ENCODE data around the gene DLX5. TPM values are rescaled to one million over a fixed set of nuclear protein-coding genes. Genes with fewer than 3 reads are reported as not detected.

Gene DLX5
- total RNA-seq, 2 experiments from 2014 or later: not detected

GRCh38 chr7:96998333-96998732 lies 26.3 kb downstream of the DLX5 start:
- H3K9me3 Mint-ChIP-seq: peaks cover 5% of the 10 kb centered on the region
- H3K27ac Mint-ChIP-seq: no peak overlapping the region
- H3K4me3 Mint-ChIP-seq: no peak overlapping the region
- peaks cover 8% of the 10 kb centered on the region for H3K4me1 Mint-ChIP-seq (ENCODE audit: low read depth)
- peaks cover 91% of the 10 kb centered on the region for H3K27me3 Mint-ChIP-seq
- no peak for TF ChIP-seq CTCF (IDR thresholded peaks at IDR 0.05)
- CTCF ChIA-PET: interaction anchor here (1.1 to 1.2 kb wide), 2 partner anchors 10 to 28 kb away, joined by 3 read pairs; no protein-coding TSS in a partner anchor
- intact Hi-C loops (cut with micrococcal nuclease): no loop called here
- DNase-seq (no peak), ATAC-seq (no peak)
- H3K36me3 Mint-ChIP-seq (ENCODE audit: low read depth): peaks cover 4% of the 10 kb centered on the region
- POLR2A ChIA-PET: interaction anchor here (0.9 kb wide), 1 partner anchor 29 kb away, joined by 3 read pairs; no protein-coding TSS in a partner anchor

GRCh38 chr7:96997512-96998032 lies 27.1 kb downstream of the DLX5 start:
- POLR2A ChIA-PET: interaction anchor here (0.9 kb wide), 1 partner anchor 30 kb away, joined by 3 read pairs; no protein-coding TSS in a partner anchor
- H3K9me3 Mint-ChIP-seq: peaks cover 2% of the 10 kb centered on the region

GRCh38 chr7:96996958-96997511 lies 27.6 kb downstream of the DLX5 start:
- peaks cover 2% of the 10 kb centered on the region for H3K9me3 Mint-ChIP-seq
- peaks cover 91% of the 10 kb centered on the region for H3K27me3 Mint-ChIP-seq
- no peak for TF ChIP-seq CTCF (IDR thresholded peaks at IDR 0.05)
- no peaks in the 10 kb centered on the region for H3K36me3 Mint-ChIP-seq (ENCODE audit: low read depth)
- no peak overlapping the region for H3K27ac Mint-ChIP-seq
- no peak overlapping the region for H3K4me3 Mint-ChIP-seq
- POLR2A ChIA-PET: no interaction called here
- no peak for DNase-seq
- no peak for ATAC-seq
- H3K4me1 Mint-ChIP-seq (ENCODE audit: low read depth): peaks cover 5% of the 10 kb centered on the region
- intact Hi-C loops (cut with micrococcal nuclease): no loop called here
- CTCF ChIA-PET: no interaction called here

More at GRCh38 chr7:96997512-96998032, 27.1 kb downstream of the DLX5 start:
- H3K4me3 Mint-ChIP-seq: no peak overlapping the region
- CTCF ChIA-PET: no interaction called here
- intact Hi-C loops (cut with micrococcal nuclease): no loop called here
- ATAC-seq (no peak), DNase-seq (no peak)
- peaks cover 91% of the 10 kb centered on the region for H3K27me3 Mint-ChIP-seq
- no peak for TF ChIP-seq CTCF (IDR thresholded peaks at IDR 0.05)
- no peaks in the 10 kb centered on the region for H3K36me3 Mint-ChIP-seq (ENCODE audit: low read depth)
- no peak overlapping the region for H3K27ac Mint-ChIP-seq
- H3K4me1 Mint-ChIP-seq (ENCODE audit: low read depth): peaks cover 5% of the 10 kb centered on the region

- Mint-ChIP-seq H3K36me3 (ENCODE audit: low read depth) (no peaks in the 10 kb centered on the region), H3K27me3 (peaks cover 92% of the 10 kb centered on the region), H3K9me3 (peaks cover 2% of the 10 kb centered on the region), H3K4me1 (ENCODE audit: low read depth) (peaks cover 5% of the 10 kb centered on the region), H3K4me3 (no peak overlapping the region), H3K27ac (no peak overlapping the region)
- POLR2A ChIA-PET: no interaction called here
- DNase-seq (no peak), ATAC-seq (no peak)
- TF ChIP-seq CTCF (IDR thresholded peaks at IDR 0.05): no peak
- intact Hi-C loops (cut with micrococcal nuclease): no loop called here
- CTCF ChIA-PET: no interaction called here
These were observed 28.3 kb downstream of the DLX5 start for GRCh38 chr7:96996111-96996957.

Data from activated CD8-positive, alpha-beta T cell treated with anti-CD3 and anti-CD28 coated beads for 36 hours (primary cell).